ENCODE data around the gene ZNF320. TPM values are rescaled to one million over a fixed set of nuclear protein-coding genes. Genes with fewer than 3 reads are reported as not detected.

Gene ZNF320
- total and polyA plus RNA-seq, 9 of the 15 experiments (the other 6 are each of a cell fraction or from before 2014, with no cell fraction given) = 5.4 to 25.6 (median 11.7) TPM

DNA sequence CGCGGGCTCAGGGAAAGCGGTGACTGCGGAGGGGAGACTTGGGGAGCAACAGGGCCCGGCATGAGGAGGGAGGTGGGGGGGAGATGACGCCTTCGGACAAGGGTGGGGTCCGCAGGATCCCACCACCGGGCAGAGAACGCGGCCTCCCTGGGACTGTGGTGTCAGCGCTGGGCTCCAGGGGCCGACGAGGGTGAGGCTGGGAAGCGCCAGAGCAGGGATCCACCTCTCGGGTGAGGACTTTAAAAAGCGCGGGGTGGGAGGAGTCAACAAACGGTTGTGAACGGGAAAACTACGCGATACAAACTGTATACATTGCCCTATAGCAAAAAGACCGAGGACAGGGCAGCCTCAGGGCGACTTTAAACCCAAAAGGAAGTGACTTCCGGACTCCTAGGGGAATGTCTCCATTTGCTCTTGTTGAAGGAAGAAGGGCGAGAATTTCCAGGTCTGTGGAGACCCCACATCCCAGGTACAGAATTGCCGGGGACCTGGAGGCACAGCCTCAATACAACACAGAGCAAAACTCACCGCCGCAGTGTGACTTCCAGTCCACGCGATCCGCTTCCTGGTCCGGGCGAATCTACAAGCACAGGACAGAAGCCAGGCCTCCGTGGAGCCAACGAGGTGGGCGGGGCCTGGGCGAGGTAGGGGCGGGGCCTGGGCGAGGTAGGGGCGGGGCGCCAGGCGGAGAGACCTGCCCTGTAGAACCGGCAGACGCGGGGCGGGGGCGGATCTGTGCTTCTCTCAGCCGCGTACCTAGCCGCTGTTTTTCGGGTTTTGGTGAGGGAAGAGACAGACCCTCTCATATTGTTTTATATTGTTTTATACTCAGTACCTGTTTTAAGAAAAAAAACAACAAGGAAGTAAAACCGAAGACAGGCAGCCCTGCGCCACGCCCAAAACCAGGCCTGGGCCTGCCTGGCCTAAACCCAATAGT, 25.7 kb upstream of the ZNF320 start, which contains the start of gene ZNF888 (continued):
- TF ChIP-seq TBL1XR1 (IDR thresholded peaks at IDR 0.05; ENCODE audit: low read length in 2 of 2) (no peak), SMAD4 (CRISPR knock-in tag; conservative IDR thresholded peaks at IDR 0.05) (peak; percentile 46; the same call in 1 of the 2 replicates), TAF7 (tag; IDR thresholded peaks at IDR 0.05) (0 out of 2 replicates have a peak, but pooled peaks have one; percentile 42), POLR2B (IDR thresholded peaks at IDR 0.05; ENCODE audit: low read depth, partially characterized antibody) (peak; percentile 86), ATF1 (CRISPR knock-in tag; IDR thresholded peaks at IDR 0.05) (no peak), ATF1 (tag; IDR thresholded peaks at IDR 0.05) (peak; percentile 63), KDM5B (IDR thresholded peaks at IDR 0.05; ENCODE audit: insufficient replicate concordance, low read depth, low read length) (peak; percentile 65), RB1 (IDR thresholded peaks at IDR 0.05; ENCODE audit: low read depth) (no peak), ZNF217 (CRISPR knock-in tag; IDR thresholded peaks at IDR 0.05) (no peak), ZBTB17 (CRISPR knock-in tag; IDR thresholded peaks at IDR 0.05) (no peak), E2F6 (IDR thresholded peaks at IDR 0.05; ENCODE audit: borderline replicate concordance in 1 of 2, extremely low read depth in 1 of 2, insufficient read depth in 1 of 2, insufficient read length in 1 of 2, low read depth in 1 of 2, low read length in 1 of 2, poor library complexity in 1 of 2, severe bottlenecking in 1 of 2) (peak in 1 of 2 experiments; percentile 14), NFIC (IDR thresholded peaks at IDR 0.05) (peak; percentile 34), ZZZ3 (IDR thresholded peaks at IDR 0.05) (no peak), EP400 (IDR thresholded peaks at IDR 0.05) (peak; percentile 81), IRF2 (CRISPR knock-in tag; IDR thresholded peaks at IDR 0.05) (no peak), SIN3A (IDR thresholded peaks at IDR 0.05; ENCODE audit: borderline replicate concordance in 2 of 2, control insufficient read depth in 1 of 2, low read depth in 2 of 2, low read length in 2 of 2) (0 out of 4 replicates have a peak, but pooled peaks have one; percentile 24 to 62), BHLHE40 (IDR thresholded peaks at IDR 0.05; ENCODE audit: low read length) (0 out of 2 replicates have a peak, but pooled peaks have one; percentile 11), MYC (IDR thresholded peaks at IDR 0.05; ENCODE audit: low read depth, low read length) (peak; percentile 71; the same call in 1 of the 2 replicates), MYC (CRISPR knock-in tag; IDR thresholded peaks at IDR 0.05; ENCODE audit: borderline replicate concordance, low read depth) (0 out of 2 replicates have a peak, but pooled peaks have one; percentile 33), NCOR1 (IDR thresholded peaks at IDR 0.05) (peak; percentile 16; the same call in 1 of the 2 replicates), ATF7 (IDR thresholded peaks at IDR 0.05) (0 out of 2 replicates have a peak, but pooled peaks have one; percentile 14)
- TF ChIP-seq, protein P1, sequence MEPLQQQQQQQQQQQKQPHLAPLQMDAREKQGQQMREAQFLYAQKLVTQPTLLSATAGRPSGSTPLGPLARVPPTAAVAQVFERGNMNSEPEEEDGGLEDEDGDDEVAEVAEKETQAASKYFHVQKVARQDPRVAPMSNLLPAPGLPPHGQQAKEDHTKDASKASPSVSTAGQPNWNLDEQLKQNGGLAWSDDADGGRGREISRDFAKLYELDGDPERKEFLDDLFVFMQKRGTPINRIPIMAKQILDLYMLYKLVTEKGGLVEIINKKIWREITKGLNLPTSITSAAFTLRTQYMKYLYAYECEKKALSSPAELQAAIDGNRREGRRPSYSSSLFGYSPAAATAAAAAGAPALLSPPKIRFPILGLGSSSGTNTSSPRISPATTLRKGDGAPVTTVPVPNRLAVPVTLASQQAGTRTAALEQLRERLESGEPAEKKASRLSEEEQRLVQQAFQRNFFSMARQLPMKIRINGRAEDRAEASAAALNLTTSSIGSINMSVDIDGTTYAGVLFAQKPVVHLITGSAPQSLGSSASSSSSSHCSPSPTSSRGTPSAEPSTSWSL (CRISPR knock-in tag; IDR thresholded peaks at IDR 0.05; ENCODE audit: borderline replicate concordance) = no peak

Data from K562 (cell line).